Fibroblast of skin of abdomen (primary cell): ENCODE measurements around the gene ACOXL.

ENCODE experiments used
- DNase-seq: peaks from one replicate; pipeline ENCODE4 v3.0.0-alpha.2; 2013

Gene ACOXL

DNA sequence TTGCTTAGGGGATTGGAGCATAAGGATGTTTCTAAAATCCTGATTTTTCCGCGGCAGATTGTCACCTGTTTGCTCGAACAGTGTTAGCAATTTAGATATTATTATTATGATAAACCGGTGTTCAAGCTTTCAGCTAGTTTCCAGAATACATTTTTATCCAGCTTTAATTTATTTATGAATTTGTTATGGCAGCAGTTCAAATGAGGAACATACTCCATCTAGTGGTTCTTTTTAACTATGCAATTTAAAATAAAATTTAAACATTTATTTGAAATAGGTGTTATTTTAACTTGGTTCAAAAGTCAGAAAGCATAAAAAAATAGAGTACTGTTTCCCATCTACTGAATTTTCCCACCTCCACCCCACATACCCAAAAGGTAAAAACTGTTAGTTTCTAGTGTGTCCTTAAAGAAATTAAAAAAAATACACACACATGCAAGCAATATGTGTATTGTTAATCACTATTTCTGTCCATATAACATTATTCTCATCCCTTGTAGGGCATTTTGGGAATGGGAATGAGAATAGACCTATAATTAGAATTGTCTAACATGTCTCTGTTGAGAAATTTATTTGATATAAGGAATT is 23.2 kb downstream of the ACOXL start:
- no peak for DNase-seq

DNA sequence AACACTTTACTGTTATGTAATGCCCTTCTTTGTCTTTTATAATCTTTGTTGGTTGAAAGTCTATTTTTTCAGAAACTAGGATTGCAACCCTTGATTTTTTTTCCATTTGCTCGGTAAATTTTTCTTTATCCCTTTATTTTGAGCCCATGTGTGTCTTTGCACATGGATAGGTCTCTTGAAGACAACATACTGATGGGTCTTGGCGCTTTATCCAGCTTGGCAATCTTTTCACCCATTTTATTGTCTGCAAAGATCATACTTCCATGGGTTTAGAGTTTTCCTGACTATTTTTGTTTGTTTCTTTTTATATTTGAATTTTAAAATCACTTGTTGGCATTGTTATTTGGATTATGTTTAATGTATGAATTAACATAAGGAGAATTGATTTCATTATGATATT is 27.0 kb downstream of the ACOXL start:
- DNase-seq, result no peak

DNA sequence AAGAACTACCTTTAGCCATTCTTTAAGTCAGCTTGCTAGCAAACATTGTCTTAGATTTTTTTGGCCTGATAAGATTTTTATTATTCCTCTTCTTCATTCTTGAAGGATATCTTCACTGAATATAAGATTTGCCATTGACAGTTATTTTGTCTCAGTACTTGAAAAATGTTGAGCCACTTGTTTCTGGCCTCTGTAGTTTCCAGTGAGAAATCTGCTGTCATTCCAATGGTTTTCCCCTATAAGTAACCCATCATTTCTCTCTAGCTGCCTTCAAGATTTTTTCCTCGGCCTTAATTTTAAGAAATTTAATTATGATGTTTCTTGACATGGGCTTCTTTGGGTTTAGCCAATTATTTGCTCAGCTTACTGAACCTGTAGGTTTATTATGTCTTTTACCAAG is 32.6 kb downstream of the ACOXL start:
- no peak for DNase-seq

DNA sequence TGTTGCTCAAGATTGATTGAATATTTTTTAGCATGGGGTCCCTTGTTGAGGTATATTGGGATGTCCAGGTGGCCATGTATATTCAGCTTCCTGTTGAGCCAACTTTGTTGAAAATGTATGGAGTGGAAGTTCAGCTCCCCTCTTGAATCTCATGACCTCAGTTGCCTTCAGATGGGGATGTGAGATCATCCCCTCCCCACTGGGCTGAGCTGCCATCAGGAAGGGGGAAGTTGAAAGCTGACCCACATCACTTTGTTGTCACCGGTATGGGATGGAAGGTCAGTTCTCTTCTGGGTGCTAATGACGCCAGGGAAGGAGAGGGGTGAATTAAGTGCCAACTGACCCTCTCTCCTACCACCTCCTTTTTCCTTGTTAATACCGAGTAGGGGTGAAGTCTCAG is 33.9 kb downstream of the ACOXL start:
- DNase-seq, result no peak

DNA sequence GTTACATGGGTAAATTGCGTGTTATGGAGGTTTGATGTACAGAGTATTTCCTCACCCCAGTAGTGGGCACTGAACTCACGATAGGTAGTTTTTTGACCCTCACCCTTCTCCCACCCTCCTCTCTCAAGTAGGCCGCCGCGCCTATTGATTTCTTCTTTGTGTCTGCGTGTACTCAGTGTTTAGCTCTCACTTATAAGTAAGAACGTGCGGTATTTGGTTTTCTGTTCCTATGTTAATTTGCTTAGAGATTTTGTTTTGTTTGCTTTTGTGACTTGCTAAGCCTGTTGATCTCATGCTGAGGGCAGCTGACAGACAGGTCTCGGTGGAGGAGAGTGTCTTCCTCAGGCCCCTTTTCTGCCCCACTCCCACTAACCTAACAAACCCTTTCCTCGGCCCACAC is 36.2 kb downstream of the ACOXL start:
- DNase-seq, result no peak

DNA sequence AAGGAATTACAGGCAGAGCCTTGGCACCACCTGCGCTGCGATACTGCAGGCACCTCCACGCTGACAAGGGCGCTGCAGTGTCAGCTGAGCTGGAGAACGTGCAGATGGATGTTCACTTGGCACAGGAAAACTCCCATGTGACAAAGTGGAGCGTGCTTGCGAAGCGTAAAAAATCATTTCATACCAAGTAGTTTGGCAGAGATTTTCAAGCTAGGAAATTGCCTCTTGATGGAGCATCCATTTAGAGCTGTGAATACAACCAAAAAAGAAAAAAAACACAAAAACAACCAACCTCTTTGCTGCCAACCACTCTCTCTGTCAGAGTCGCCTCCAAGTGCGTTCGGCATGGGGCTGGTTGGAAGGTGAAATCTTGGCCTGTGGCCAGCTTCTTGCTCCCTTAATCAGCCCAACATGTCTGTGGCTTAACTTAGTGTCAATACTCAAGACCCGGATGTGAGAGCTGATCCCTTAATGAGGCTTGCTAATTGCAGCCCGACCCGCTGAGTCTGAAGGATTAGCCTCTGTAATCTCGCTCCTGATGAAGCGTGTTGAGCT is 38.1 kb downstream of the ACOXL start:
- DNase-seq, result no peak

DNA sequence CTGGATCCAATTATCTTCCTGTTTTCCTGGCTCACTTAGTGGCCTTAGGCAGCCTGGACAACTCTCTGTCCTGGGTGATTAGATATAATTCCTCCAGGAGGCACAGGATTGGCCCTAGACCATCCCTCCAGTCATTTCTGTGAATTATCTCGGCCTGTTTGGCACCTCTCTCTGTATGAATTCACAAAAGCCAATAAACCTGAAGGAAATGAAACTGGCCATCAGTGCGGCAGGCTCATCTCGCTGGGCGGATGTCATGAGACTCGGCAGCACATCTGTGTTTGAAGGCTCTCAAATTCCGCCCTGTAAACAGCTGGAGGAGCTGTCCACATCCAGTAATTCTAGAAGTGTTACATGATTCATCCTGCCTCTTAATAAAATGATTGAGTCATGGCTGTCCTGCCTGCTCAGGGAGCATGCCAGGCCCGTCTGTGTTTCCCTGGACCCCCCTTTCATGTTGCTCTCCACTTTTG is 38.6 kb downstream of the ACOXL start:
- peak; percentile 47 for DNase-seq

DNA sequence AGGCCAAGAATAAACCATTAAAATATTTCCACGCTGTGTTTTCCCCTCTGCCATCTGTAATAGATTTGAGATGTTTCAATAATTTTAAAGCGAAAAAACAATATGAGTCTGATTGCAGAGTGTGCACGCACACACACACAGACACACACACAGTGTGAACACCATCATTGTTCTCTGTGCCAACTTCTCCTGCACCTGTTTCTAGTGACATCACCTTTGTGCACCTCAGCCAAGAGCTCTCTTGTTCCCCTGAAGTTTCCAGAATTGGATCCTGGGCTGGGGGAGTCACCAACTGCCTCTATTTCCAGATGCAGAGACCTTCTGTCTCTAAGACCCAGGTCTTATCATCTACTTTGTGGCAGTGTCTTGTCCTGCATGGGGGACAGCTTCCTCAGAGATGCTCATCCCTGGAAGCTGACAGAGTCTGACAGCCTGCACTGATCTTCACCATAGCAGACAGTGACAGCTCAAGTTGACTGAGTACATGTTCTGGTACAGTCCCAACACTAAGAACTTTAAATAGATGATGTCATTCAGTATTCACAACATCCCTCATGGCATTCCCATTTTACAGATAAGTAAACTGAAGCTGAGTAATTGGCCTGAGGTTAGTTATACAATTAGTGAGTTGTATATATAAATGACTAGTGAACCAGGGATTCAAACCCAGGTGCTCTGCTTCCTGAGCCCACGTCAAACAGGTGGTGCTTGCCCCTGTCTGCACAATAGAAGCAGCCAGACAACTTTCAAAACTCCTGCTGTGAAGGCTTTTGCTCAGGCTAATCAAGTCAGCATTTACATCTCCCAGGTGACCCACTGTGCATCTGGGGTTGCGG is 39.4 kb downstream of the ACOXL start:
- DNase-seq, result no peak

DNA sequence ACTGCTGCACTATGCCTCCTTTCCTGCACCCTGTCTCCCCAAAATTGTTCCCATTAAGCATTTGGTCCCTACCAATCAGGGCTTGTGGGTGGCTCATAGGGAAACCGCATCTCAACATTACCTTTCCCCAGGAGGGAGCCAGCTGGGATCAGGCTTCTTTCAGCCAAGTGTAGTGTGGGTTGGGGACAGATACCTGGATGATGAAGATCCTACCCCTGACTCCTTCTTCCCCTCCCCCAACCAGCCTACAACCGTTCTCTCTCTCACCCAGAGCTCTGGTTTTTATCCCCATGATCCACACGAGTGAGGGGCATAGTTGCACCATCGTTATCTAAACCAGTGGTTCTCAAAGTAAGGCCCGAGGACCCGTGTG is 40.0 kb downstream of the ACOXL start:
- DNase-seq, result no peak

DNA sequence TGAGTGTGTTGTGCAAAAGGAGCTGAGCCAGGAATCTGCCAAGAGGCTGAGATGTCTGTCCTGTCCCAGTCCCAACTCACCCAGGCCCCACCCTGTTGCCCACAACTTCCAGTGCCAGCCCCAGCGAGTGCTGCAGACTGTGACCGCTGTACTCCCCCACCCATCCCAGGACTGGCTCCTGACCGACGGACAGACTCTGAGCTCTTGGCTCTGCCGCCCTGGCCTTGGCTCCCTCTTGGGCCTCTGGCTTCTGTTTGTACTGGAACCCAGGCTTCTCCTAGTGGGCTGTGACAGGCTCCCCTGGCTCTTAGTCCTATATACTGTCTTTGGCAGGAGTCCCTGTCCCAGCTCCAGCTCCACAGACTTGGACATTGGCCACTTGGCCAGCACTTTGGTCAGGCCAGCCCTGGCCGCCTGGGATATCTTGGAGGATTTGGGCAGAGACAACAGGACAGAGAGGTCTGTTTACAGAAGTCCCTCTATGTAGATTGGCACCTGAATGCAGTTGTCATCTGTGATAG is 41.1 kb downstream of the ACOXL start:
- DNase-seq, result no peak

DNA sequence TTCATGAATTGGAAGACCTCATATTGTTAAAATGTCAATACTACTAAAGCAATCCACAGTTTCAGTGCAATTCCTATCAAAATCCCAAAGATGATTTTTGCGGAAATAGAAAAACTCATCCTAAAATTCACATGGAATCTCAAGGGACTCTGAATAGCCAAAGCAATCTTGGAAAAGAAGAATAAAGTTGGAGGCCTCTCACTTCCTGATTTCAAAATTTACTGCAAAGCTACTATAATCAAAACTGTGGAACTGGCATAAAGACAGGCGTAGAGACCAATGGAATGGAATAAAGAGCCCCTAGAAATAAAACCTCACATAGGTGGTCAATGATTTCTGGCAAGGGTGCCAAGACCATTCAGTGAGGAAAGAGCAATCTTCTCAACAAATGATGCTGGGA is 42.3 kb downstream of the ACOXL start:
- no peak for DNase-seq

DNA sequence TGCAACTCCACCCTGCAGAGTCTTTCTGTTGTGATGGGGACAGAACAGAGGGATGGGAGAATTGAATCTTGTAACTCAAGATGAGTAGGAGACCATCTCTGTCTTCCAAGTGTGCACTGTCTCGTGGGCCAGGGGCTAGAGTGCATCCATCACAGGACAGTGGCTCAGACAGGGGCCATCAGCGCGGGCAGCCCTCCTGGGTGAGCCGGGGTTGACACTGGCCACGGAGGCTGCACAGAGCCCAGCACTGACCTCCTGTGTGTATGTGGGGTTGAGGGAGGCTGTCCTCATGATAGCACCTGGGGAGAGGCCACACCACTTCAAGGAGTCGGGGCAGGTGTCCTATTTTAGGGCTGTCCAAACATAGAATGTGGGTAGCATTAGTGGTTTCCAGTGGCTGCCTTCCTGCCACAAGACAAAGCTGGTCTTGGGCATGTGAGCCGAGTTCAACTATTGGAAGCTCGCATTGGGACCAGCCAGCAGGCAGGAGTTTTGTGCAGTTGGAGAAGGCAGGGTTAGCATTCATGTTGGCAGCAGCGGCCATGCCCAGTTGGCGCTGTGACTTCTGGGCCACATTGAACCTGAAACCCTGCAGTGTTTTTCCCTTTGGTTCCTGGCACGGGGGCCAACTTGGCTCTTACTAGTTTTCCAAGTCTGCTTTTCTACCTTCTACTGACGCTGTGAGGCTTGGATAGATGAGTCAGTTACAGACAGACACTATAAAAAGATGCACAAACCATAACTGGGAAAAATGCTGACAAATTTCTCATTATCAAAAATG is 45.3 kb downstream of the ACOXL start:
- no peak for DNase-seq

DNA sequence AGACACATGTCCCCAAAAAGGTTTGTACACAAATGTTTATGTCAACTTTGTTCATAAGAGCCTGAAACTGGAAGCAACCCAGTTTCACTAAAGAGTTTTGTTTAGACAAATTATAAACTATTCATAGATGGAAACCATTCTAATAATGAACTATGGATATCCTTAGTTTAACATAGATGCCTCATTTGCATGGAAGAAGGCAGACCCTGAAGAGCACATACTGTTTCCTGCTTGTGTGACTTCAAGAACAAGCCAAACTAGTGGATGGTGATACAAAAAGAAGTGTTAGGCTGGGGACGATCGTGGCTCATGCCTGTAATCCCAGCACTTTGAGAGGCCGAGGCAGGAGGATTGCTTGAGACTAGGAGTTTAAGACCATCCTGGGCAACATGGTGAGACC is 48.1 kb downstream of the ACOXL start:
- no peak for DNase-seq

DNA sequence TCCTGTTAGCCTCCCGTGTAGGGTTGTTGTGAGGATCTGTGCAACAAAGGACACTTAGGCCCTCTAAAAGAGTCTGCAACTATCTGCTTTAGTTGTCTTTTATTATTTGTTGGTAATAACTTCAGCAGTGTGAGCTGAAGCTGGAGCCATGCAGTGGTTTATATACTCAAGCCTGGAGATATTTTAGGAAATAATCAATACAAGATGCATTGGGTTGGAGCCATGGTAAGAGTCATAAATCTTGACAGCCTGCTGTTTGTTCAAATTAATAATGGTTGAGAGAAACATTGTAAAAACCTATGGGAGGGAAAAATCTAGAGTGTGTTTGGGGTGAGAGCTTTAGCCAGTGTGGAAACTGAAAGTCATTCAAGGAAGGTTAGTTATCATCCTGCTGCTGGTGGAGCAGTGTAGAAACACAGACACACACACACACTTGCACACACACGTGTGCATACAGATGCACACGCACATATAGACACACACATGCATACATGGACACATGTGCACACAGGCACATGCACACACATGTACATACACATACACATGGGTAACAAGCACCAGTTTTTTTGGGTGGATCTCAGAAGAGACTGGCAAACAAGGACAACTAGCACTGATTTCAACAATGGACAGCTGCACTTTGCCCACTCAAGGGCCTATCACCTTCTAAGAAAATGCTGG is 51.0 kb downstream of the ACOXL start:
- no peak for DNase-seq

DNA sequence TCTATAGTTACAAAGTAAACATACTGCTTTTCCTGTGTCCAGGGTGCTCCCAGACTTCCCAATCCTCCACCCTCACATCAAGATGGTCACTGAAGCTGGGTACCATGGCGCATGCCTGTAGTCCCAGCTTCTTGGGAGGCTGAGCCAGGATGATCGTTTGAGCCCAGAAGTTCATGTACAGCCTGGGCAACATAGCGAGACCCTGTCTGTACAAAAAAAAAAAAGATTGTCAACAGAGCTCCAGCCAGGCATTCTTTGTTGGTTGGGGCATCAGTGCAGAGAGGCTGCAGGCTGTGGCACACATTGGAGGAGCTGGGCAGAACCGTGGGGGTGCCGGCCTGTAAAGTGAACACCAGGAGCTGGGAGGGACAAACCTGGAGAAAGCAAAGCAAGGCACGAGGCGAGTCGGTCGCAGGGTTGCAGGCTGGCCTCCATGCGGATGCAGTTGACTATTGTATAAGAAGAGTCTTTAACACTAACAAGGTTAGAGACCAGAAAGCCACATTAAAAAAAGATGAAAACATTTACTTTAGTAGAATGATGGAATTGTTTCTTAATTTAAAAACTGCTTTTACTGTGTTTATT is 51.8 kb downstream of the ACOXL start:
- DNase-seq, result no peak

DNA sequence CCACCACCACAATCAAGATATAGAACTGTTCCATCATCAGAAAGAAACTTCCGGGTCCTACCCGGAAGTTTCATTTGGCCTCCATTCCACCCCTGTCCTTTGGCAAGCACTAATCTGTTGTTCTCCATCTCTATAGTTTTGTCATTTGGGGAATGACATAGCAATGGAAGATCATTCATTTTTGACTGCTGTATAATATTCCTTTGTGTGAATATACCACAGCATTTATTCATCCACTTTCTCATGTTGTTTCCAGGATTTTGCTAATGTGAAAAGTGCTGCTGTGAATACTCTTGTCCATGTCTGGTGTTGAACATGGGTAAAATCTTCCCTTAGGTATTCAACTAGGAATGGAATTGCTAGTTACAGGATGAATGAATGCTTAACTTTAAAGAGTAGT is 53.1 kb downstream of the ACOXL start:
- DNase-seq, result no peak

DNA sequence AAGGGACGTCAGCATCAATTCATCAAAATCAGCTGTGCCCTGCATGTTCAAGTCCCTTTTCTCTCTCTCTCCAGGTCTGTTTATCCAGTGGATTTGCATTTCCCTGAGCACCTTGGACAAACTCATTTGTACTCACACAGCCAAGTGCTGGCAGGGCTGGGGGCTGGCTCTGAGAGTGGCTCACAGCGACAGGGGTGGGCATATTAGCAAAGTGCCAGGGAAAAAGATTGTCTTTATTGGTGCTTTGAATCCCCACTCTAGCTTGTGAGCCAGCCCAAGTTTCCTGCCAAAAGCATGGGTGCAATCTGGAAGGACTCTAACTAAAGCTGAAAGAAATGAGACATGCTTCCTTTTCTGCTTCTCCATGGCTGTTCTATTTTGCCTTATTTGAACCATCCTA is 56.6 kb downstream of the ACOXL start:
- DNase-seq, result no peak

DNA sequence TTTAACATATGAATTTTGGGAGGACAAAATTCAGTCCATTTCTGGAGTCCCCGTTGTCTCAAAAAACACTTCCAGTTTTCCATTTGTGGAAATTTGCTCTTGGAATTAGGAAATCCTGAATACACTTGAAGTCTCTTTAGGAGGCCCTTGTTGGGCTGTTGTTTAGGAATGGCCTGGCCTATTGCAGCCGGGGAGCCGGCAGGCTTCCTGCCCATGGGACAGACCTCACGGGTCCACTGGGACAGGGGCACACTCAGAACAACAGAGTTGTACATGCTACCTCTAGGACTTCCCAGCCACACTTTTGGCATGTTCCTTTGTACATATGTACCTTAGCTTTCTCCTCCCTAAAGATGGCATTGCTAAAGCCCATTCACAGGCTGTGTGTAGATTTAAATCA is 57.3 kb downstream of the ACOXL start:
- no peak for DNase-seq

DNA sequence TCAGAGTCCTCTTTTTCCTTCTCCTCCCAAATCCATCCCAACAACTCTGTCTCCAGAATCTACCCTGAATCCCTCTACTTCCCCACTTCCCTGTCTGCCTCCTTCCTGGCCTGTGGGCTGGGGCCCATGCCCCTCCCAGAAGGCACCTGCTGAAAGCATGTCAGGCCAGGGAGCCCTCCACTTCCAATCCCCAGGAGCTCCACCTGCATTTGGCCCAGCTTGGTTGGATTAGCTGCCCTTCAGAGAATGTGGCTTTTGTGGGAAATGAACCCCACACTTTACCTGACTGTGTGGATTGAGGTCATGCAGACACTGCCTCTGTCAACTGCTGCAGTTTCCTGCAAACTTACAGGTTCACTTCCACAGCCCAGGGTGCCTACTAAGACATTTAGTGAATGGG is 58.5 kb downstream of the ACOXL start:
- no peak for DNase-seq

DNA sequence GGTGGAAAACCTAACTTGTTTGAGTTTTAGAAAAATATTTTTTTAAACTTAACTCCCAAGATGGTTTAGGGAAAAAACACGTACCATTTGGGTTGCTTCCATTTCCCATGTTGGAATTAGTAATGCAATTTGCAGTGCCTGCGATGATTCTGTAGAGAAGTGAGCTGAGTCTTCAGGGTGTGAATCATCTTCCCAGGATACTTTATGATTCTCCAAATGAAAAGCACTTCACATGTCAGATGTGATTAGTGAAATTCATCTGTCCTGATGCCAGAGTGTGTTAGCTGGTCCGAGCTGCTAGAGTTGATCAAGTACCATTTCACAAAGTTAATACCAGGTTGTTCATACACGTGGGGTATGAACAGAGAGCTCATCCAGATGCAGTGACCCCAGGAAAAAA is 59.1 kb downstream of the ACOXL start:
- DNase-seq, result no peak

DNA sequence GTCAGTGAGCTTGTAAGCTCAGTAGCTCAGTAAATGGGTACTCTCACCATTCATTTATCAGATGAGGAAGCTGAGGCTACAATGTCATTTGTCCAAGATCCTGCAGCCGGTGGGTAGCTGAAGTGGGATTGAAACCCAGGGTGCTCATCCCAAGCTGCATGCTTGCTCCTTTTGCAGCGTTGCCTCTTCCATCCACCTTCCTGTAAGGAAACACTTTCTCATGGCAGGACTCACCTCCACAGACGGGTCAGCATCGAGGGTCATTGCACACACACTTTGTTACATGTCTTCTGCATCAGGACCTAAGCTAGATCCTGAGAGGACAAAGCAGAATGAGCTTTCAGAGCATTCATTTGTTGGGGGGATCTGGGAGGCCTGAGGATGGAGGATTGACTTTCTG is 60.7 kb downstream of the ACOXL start:
- DNase-seq, result no peak

DNA sequence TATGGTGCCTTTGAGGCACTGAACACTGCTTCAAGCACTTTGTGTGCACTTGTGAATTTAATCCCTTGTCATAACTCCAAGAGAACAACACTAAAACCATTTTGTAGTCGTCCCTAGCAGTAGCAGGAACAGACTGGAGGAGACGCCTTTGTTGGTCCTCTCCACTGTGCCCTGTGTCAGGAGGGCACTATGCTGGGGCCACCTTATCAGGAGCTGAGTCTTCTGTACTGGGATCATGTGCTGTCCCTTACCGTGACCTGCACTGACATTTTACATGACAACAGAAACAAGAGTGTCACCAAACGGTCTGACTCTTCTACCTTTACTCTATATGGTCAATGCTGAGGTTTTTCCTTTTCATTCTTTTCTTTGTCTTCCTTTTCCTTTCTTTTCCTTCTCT is 62.0 kb downstream of the ACOXL start:
- no peak for DNase-seq
